ENCODE results near the gene SEPTIN6.

SEPTIN6 gene

GRCh38 chrX:119647552-119648420 is 45.2 kb downstream of the SEPTIN6 start:
- no peak for DNase-seq

- no peak for DNase-seq
Measured at GRCh38 chrX:119647089-119647488, 45.9 kb downstream of the SEPTIN6 start.

GRCh38 chrX:119646515-119646914 is 46.5 kb downstream of the SEPTIN6 start:
- DNase-seq, result no peak

- DNase-seq, result no peak
Measured at GRCh38 chrX:119643696-119644095, 49.3 kb downstream of the SEPTIN6 start.

Measured in kidney glomerular epithelial cell (primary cell).